ENCODE measurements around the gene DLG1.

The DLG1 gene

DNA sequence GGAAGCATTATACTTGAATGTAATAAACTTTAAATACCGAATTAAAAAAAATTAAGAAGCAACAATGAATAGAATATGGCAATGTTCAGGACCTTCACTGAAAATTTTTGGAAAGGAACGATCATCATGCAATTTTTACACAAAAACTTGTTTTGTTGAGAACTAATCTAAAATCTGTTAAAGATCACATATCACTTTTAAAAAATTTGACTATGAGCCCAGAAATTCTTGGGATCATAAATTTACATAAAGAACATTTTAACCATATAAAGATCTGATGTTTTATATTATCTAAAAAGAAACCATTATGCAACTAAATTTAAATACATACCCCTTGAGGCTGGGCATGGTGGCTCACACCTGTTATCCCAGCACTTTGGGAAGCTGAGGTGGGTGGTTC is 192.6 kb downstream of the DLG1 start:
- no peak overlapping the region for H3K4me3 ChIP-seq
- no peak for DNase-seq (ENCODE audit: low spot score)
- no peak overlapping the region for H3K27ac ChIP-seq
- TF ChIP-seq CTCF (IDR thresholded peaks at IDR 0.05) = no peak

DNA sequence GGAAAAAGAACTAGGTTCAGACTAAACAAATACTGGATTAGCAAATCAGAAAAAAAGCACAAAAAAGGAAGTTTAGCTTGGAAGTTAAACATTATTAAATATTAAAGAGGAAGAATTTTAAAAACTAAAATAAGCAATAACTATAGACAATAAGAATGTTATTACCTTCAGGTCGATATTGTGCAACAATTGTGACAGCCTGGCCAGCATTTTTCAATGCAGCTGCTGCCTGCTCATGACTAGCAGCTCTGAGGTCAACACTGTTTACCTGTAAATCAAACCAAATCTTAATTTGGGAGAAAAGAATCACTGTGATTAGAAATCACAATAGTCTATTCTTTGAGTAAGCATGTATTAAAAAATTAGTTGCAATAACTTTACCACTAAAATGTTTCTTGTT is 193.7 kb downstream of the DLG1 start:
- Histone ChIP-seq H3K4me3 (no peak overlapping the region), H3K27ac (no peak overlapping the region)
- TF ChIP-seq CTCF (IDR thresholded peaks at IDR 0.05) = no peak
- DNase-seq (ENCODE audit: low spot score) = no peak

DNA sequence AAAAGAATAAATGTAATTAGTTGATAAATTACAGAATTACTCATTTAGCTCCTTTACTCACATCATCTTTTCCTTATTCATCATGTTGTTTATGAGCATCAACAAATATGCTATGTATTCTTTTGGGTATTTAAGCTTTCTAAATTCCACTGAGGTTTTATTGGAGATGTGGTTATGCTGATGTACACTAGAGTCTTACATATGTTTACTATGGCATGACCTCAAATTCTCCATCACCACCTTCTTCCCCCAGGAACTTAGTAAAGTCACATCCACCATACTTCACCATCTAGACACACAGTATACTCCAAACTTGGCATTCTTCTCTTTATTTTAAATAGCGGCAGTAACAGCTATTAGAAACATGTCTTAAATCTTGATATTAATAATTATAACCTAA is 194.6 kb downstream of the DLG1 start:
- no peak overlapping the region for H3K4me3 ChIP-seq
- no peak overlapping the region for H3K27ac ChIP-seq
- DNase-seq (ENCODE audit: low spot score) = no peak
- TF ChIP-seq CTCF (IDR thresholded peaks at IDR 0.05) = no peak

- DNase-seq (ENCODE audit: low spot score) = no peak
- Histone ChIP-seq H3K27ac (no peak overlapping the region), H3K4me3 (no peak overlapping the region)
- TF ChIP-seq CTCF (IDR thresholded peaks at IDR 0.05) = no peak
Observed at GRCh38 chr3:197093871-197094270, 204.5 kb downstream of the DLG1 start.

DNA sequence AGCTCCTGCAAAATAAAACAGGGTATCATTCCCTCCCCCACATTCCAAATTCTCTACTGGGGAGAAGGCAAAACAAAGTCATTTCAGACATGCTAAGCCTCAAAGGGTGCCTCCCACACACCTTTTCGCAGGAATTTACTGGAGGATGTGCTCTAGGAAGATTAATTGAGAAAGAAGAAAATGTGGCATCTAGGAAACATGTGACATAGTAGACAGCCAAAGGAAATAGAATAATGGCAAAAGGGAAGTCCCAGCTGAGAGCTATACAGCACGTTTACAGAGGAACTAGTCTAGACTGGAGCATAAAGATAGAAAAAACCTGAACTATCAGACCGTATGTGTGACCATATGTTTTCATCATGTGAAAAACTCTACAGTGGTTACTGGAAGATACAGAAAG is 210.0 kb downstream of the DLG1 start:
- Histone ChIP-seq H3K4me3 (no peak overlapping the region), H3K27ac (no peak overlapping the region)
- TF ChIP-seq CTCF (IDR thresholded peaks at IDR 0.05) = no peak
- no peak for DNase-seq (ENCODE audit: low spot score)

DNA sequence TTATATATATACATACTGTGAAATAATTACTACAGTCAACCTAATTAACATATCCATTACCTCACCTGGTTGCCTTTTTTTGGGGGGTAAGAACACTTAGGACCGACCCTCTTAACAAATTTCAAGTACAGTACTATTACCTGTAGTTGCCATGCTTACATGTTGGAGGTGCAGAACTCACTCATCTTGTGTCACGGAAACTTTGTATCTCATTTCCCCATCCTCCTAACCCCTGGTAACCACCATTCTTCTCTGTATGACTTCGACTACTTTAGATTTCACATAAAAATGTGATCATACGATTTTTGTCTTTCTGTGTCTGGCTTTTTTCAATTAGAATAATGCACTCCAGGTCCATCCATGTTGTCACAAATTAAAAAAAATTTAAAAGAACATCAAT is 213.3 kb downstream of the DLG1 start:
- Histone ChIP-seq H3K4me3 (no peak overlapping the region), H3K27ac (no peak overlapping the region)
- DNase-seq (ENCODE audit: low spot score) = no peak
- no peak for TF ChIP-seq CTCF (IDR thresholded peaks at IDR 0.05)

DNA sequence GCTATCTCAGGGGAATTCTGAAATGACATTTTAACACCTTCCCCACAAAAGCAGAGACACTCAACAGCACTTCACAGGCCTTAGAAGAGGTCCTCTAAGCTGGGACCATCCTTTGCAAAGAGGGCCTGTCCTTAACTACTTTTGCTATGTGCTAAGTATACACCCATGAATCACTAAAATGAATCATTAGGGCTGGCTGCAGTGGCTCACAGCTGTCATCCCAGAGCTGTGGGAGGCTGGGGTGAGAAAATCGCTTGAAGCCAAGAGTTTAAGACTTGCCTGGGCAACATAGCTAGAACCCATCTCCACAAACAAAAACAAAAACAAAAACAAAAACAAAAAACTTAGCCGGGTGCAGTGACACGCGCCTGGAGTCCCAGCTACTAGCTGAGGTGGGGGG is 214.9 kb downstream of the DLG1 start:
- H3K27ac ChIP-seq = no peak overlapping the region
- H3K4me3 ChIP-seq = no peak overlapping the region
- TF ChIP-seq CTCF (IDR thresholded peaks at IDR 0.05) = no peak
- no peak for DNase-seq (ENCODE audit: low spot score)
